Measurements from ENCODE around the gene PCLO. TPM values are rescaled to one million over a fixed set of nuclear protein-coding genes. Genes with fewer than 3 reads are reported as not detected.

Gene PCLO
- total RNA-seq, 4 donors from 2014 or later = 11.8 to 40.4 (median 26.1) TPM

GRCh38 chr7:83021032-83021431 lies 141.7 kb downstream of the PCLO start:
- Histone ChIP-seq H3K27me3 (no peaks in the 10 kb centered on the region), H3K36me3 (no peaks in the 10 kb centered on the region), H3K4me1 (no peaks in the 10 kb centered on the region), H3K4me3 (replicated peaks in 1 of 3) (no peak overlapping the region), H3K27ac (no peak overlapping the region), H3K9me3 (no peaks in the 10 kb centered on the region)
- no peak for DNase-seq
- intact Hi-C loops (cut with DNase I) = no loop called here
- TF ChIP-seq POLR2A (IDR thresholded peaks at IDR 0.05) = no peak
- TF ChIP-seq CTCF (IDR thresholded peaks at IDR 0.05) = no peak
- 96 to 100% methylated on average over 1 of the region's 1 CpG for WGBS, 2 donors

- H3K9me3 ChIP-seq = no peaks in the 10 kb centered on the region
- H3K27me3 ChIP-seq = no peaks in the 10 kb centered on the region
- no peaks in the 10 kb centered on the region for H3K4me1 ChIP-seq
- no peaks in the 10 kb centered on the region for H3K36me3 ChIP-seq
- no peak for DNase-seq
- intact Hi-C loops (cut with DNase I) = no loop called here
- no peak overlapping the region for H3K27ac ChIP-seq
- 86 to 95% methylated on average over 1 of the region's 1 CpG for WGBS, 2 donors
- TF ChIP-seq POLR2A (IDR thresholded peaks at IDR 0.05) = no peak
- no peak for TF ChIP-seq CTCF (IDR thresholded peaks at IDR 0.05)
- no peak overlapping the region for H3K4me3 ChIP-seq (replicated peaks in 1 of 3)
Measured at GRCh38 chr7:83020161-83020560, 142.5 kb downstream of the PCLO start.

- H3K27ac ChIP-seq = no peak overlapping the region
- H3K36me3 ChIP-seq = no peaks in the 10 kb centered on the region
- no peak overlapping the region for H3K4me3 ChIP-seq (replicated peaks in 1 of 3)
- intact Hi-C loops (cut with DNase I) = no loop called here
- H3K27me3 ChIP-seq = no peaks in the 10 kb centered on the region
- no peaks in the 10 kb centered on the region for H3K9me3 ChIP-seq
- 56 to 60% methylated on average over 2 of the region's 2 CpGs for WGBS, 2 donors
- no peak for DNase-seq
- H3K4me1 ChIP-seq = no peaks in the 10 kb centered on the region
- TF ChIP-seq POLR2A (IDR thresholded peaks at IDR 0.05) (no peak), CTCF (IDR thresholded peaks at IDR 0.05) (no peak)
Measured at GRCh38 chr7:83015916-83016315, 146.8 kb downstream of the PCLO start.

- intact Hi-C loops (cut with DNase I) = no loop called here
- Histone ChIP-seq H3K4me3 (replicated peaks in 1 of 3) (no peak overlapping the region), H3K27me3 (no peaks in the 10 kb centered on the region), H3K9me3 (no peaks in the 10 kb centered on the region), H3K36me3 (no peaks in the 10 kb centered on the region), H3K27ac (no peak overlapping the region), H3K4me1 (no peaks in the 10 kb centered on the region)
- WGBS, 2 donors = 79 to 90% methylated on average over 1 of the region's 1 CpG
- no peak for DNase-seq
- no peak for TF ChIP-seq POLR2A (IDR thresholded peaks at IDR 0.05)
- TF ChIP-seq CTCF (IDR thresholded peaks at IDR 0.05) = no peak
Measured at GRCh38 chr7:83014546-83014945, 148.1 kb downstream of the PCLO start.

GRCh38 chr7:83011954-83012353 lies 150.7 kb downstream of the PCLO start:
- Histone ChIP-seq H3K36me3 (no peaks in the 10 kb centered on the region), H3K27me3 (no peaks in the 10 kb centered on the region), H3K27ac (no peak overlapping the region), H3K4me1 (no peaks in the 10 kb centered on the region), H3K4me3 (replicated peaks in 1 of 3) (no peak overlapping the region), H3K9me3 (no peaks in the 10 kb centered on the region)
- WGBS, 2 donors = 72 to 82% methylated on average over 1 of the region's 1 CpG
- DNase-seq = no peak
- TF ChIP-seq CTCF (IDR thresholded peaks at IDR 0.05) (no peak), POLR2A (IDR thresholded peaks at IDR 0.05) (no peak)
- intact Hi-C loops (cut with DNase I) = no loop called here
